ENCODE measurements around the gene BTNL3.
A peak's percentile ranks its signal among the peaks of the same experiment; 100 is the strongest.

The BTNL3 gene

GRCh38 chr5:181050016-181050415 is 61.4 kb downstream of the BTNL3 start:
- no peak for DNase-seq

DNA sequence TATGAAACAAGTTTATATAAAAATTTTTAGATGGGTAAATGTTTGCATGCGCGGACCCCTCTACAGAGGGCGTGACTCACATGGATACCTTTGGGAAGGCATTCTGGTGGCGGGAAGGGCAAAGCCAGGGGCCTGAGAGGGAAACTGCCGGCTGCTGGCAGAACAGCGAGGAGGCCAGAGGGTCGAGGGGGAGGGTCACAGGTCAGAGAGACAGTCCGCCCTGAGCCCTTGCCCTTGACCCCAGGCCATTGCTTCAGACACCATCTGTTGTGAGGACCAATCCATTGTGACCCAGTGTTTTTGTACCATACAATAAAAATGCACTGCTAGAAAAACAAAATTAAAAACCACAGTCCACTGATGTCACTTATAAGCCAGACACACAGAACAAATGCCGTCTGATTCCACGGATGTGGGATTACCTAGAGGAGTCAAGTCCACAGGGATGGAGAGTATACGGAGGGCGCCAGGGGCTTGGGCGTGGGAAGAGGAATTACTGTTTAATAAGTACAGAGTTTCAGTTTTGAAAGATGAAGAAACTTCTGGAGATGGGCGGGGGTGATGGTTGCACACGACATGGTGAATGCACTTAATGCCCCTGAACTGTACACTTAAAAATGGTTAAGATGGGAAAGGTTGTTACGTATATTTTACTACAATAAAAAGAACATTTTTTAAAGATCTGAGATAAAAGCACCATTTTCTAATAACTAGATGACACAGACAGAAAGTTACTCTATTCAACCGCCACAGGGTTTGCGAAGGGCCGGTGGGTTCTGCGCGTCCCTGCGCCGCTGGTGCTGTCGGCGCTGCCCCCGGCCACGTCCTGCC is 63.4 kb downstream of the BTNL3 start:
- no peak for DNase-seq

- peak in 1 of 2 experiments; percentile 6 for DNase-seq
Measured at GRCh38 chr5:181052672-181053487, 64.2 kb downstream of the BTNL3 start.

GRCh38 chr5:181053488-181054121 is 65.0 kb downstream of the BTNL3 start:
- DNase-seq = no peak

DNA sequence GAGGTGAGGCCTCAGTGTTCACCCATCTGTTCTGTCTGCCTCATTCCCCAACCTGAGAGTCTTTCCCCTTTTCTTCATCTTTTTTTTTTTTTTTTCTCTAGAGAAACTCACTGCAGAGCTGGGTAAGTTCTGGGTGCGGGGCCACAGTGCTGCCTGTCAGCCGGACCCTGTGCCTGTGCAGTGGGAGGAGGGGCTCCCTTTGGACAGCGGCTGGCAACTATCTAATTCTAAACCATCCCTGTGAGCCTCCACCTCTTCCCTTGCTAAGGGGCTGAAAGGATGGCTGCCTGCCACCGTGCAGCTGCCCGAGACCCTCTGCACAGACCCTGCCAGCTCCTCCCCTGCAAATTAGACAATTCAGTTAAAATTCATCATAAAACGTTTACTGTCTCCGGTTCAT is 65.5 kb downstream of the BTNL3 start:
- no peak for DNase-seq

GRCh38 chr5:181054871-181055459 is 66.3 kb downstream of the BTNL3 start:
- DNase-seq = peak in 1 of 2 experiments; percentile 4
